GM12878 (cell line): ENCODE data around the gene FHL3. TPM values are rescaled to one million over a fixed set of nuclear protein-coding genes. Genes with fewer than 3 reads are reported as not detected.

Experiments used
- ATAC-seq: fragments of 200-7000 bp; cut with Tn5 transposase; 3 replicates; pipeline ENCODE4 v1.9.1; 2020; ENCODE audit warnings: mild to moderate bottlenecking, moderate library complexity
- BruUV-seq: library from RNA; stranded (reverse); fragments of 400-500 nt; replicated peaks from 2 replicates; lab custom pipeline; 2021; lab: Mats Ljungman, UMichigan
- CTCF ChIA-PET: fragments of 300-600 bp; sonication (Branson Sonifier 250); formaldehyde crosslinking; extraction: SDS; loops from one replicate; lab custom pipeline; 2021; ENCODE audit warnings: inconsistent platforms; lab: Yijun Ruan, JAX
- POLR2A ChIA-PET: fragments of 350-600 bp; formaldehyde crosslinking; extraction: SDS; loops from one replicate; lab custom pipeline; 2021; ENCODE audit warnings: inconsistent platforms; lab: Charles Lee
- RAD21 ChIA-PET: fragments of 300-600 bp; sonication (Branson Sonifier 250); formaldehyde crosslinking; loops from one replicate; lab custom pipeline; 2023; ENCODE audit warnings: antibody characterized with exemption; ENCODE audit not compliant: unreplicated experiment; lab: Charles Lee
- SMC1A ChIA-PET: fragments of 300-600 bp; sonication (Branson Sonifier 250); formaldehyde crosslinking; loops from one replicate; lab custom pipeline; 2023; ENCODE audit not compliant: unreplicated experiment, uncharacterized antibody; lab: Charles Lee
- DNase-seq: peaks from one replicate; pipeline ENCODE4 v3.0.0-alpha.2; 2011; ENCODE audit warnings: low read depth, low spot score
- FAIRE-seq: peaks from 3 replicates; lab custom pipeline; 2011; peaks lifted over from hg19 to GRCh38; lab: Jason Lieb, UNC
- H2AFZ ChIP-seq: 2 replicates; pipeline ENCODE4 v1.6.0; 2011; ENCODE audit warnings: low read depth, low read length, control low read depth; ENCODE audit not compliant: control insufficient read depth
- H3K27ac ChIP-seq: 2 replicates; pipeline ENCODE4 v1.5.1; 2011; ENCODE audit warnings: control low read depth; ENCODE audit not compliant: control insufficient read depth, insufficient read depth
- H3K27me3 ChIP-seq, 2 experiments: replicated peaks in 1 of 2; 2 replicates each; pipeline versions ENCODE4 v1.6.0 to v1.6.1; 2011; ENCODE audit warnings: low read length in 1 of 2; ENCODE audit not compliant: control insufficient read depth in 2 of 2, insufficient read depth in 2 of 2
- H3K36me3 ChIP-seq, 2 experiments: 2 replicates each; pipeline ENCODE4 v1.5.1; 2011; ENCODE audit warnings: low read length in 1 of 2; ENCODE audit not compliant: control insufficient read depth in 2 of 2, insufficient read depth in 2 of 2
- H3K4me1 ChIP-seq: 2 replicates; pipeline ENCODE4 v1.6.1; 2011; ENCODE audit warnings: mild to moderate bottlenecking, low read length, moderate library complexity, mixed read lengths; ENCODE audit not compliant: control insufficient read depth, insufficient read depth
- H3K4me2 ChIP-seq: 2 replicates; pipeline ENCODE4 v1.6.0; 2011; ENCODE audit warnings: control low read depth; ENCODE audit not compliant: control insufficient read depth, insufficient read depth
- H3K4me3 ChIP-seq: fragments of 200-600 bp; sonication (generic); 2 replicates; pipeline ENCODE4 v1.5.1; 2016
- H3K79me2 ChIP-seq: 2 replicates; pipeline ENCODE4 v1.6.0; 2011; ENCODE audit warnings: low read length; ENCODE audit not compliant: control insufficient read depth, insufficient read depth
- H3K9ac ChIP-seq: 2 replicates; pipeline ENCODE4 v1.8.0; 2011; ENCODE audit warnings: low read length, control low read depth, mixed read lengths; ENCODE audit not compliant: control insufficient read depth, insufficient read depth
- H3K9me3 ChIP-seq: replicated peaks from 3 replicates; pipeline ENCODE4 v1.5.1; 2011; ENCODE audit warnings: mild to moderate bottlenecking, low read length; ENCODE audit not compliant: control insufficient read depth, insufficient read depth
- H4K20me1 ChIP-seq: 2 replicates; pipeline ENCODE4 v1.6.0; 2011; ENCODE audit not compliant: control insufficient read depth, insufficient read depth
- CBX5 ChIP-seq: sonication (generic); IDR thresholded peaks from 2 replicates; pipeline ENCODE4 v1.6.1; 2016; ENCODE audit warnings: low read depth, moderate library complexity, mild to moderate bottlenecking, inconsistent platforms
- CTCF ChIP-seq, 3 experiments: IDR thresholded peaks in 2 of 3; conservative IDR thresholded peaks in 1 of 3; 2 replicates each; pipeline ENCODE4 v1.5.1; 2011; ENCODE audit warnings: low read depth in 3 of 3, low read length in 3 of 3, mild to moderate bottlenecking in 3 of 3, control low read depth in 2 of 3, moderate library complexity in 2 of 3, inconsistent platforms in 1 of 3, mixed read lengths in 1 of 3; ENCODE audit not compliant: control insufficient read depth in 2 of 3, insufficient read depth in 1 of 3; ENCODE audit errors: extremely low read depth in 1 of 3
- IRF3 ChIP-seq: fragments of 450-650 bp; IDR thresholded peaks from 2 replicates; pipeline ENCODE4 v1.6.1; 2014; ENCODE audit warnings: mild to moderate bottlenecking
- MXI1 ChIP-seq: fragments of 150-350 bp; IDR thresholded peaks from 2 replicates; pipeline ENCODE4 v1.6.1; 2011; ENCODE audit warnings: low read depth, mild to moderate bottlenecking, inconsistent platforms, low read length, improper control_type of control experiment
- RAD21 ChIP-seq: IDR thresholded peaks from 2 replicates; pipeline ENCODE4 v1.6.1; 2011; ENCODE audit warnings: mild to moderate bottlenecking, low read depth, low read length, moderate library complexity; ENCODE audit not compliant: insufficient read depth
- SMC3 ChIP-seq: IDR thresholded peaks from 2 replicates; pipeline ENCODE4 v1.6.1; 2011; ENCODE audit warnings: low read length, improper control_type of control experiment, borderline replicate concordance
- ZNF24 ChIP-seq: fragments of 450-650 bp; IDR thresholded peaks from 2 replicates; pipeline ENCODE4 v1.6.1; 2017; ENCODE audit warnings: antibody characterized with exemption, mild to moderate bottlenecking
- WGBS: methylation state at CpG from one replicate; pipeline ENCODE4 v1.1.6; 2016; ENCODE audit warnings: low lambda C conversion rate; ENCODE audit not compliant: insufficient replicate concordance, insufficient coverage; ENCODE audit errors: missing lambda C conversion rate; 5-methylcytosine and 5-hydroxymethylcytosine counted together
- in situ Hi-C: fragments of 300-500 bp; cut with MboI; formaldehyde crosslinking; loops from 9 replicates; pipeline ENCODE4 v1.14.3; 2018; ENCODE audit warnings: mixed read lengths
- intact Hi-C: fragments of 100-400 bp; cut with micrococcal nuclease; formaldehyde crosslinking; loops from one replicate; pipeline ENCODE4 v1.14.2; 2022; ENCODE audit not compliant: unreplicated experiment
- polyA plus RNA-seq, 11 experiments: library from polyadenylated mRNA; depleted of rRNA in 4 of 11; unstranded in 6 of 11; stranded (reverse) in 5 of 11; fragments of >200 nt; fragmentation: Nextera tagmentation in 4 of 11; fragmentation: Illumina TruSeq in 1 of 11; extraction: Ambion mirVana in 4 of 11; extraction: Trizol in 1 of 11; gene quantifications; 1 replicate in 1 of 11; 2 replicates in 10 of 11; pipeline versions ENCODE4 v1.2.1 to v1.2.3, GENCODE V29; 2011 to 2016; ENCODE audit warnings: inconsistent platforms in 2 of 11, missing spikeins in 2 of 11, low read depth in 1 of 11
- total RNA-seq, 4 experiments: library from RNA; depleted of rRNA in 3 of 4; stranded (reverse); fragments of >200 nt in 3 of 4; fragmentation: Illumina TruSeq in 1 of 4; extraction: Trizol in 1 of 4; gene quantifications; 2 replicates each; pipeline versions ENCODE4 v1.2.1 to v1.2.3, GENCODE V29; 2013 to 2021

The FHL3 gene
- total and polyA plus RNA-seq, 10 of the 15 experiments (the other 5 are each of a cell fraction or from before 2014, with no cell fraction given), result 0.26 to 13.9 (median 7.9) TPM

- Histone ChIP-seq H4K20me1 (no peaks in the 10 kb centered on the region), H3K4me3 (no peak overlapping the region), H3K36me3 (peaks cover 4 to 20% of the 10 kb centered on the region in 2 experiments; a peak in 3 of 4 replicates), H2AFZ (no peak overlapping the region), H3K27me3 (no peaks in the 10 kb centered on the region), H3K4me1 (no peaks in the 10 kb centered on the region), H3K27ac (no peak overlapping the region), H3K4me2 (no peak overlapping the region), H3K9ac (no peak overlapping the region), H3K79me2 (peaks cover 16% of the 10 kb centered on the region), H3K9me3 (no peaks in the 10 kb centered on the region)
- TF ChIP-seq RAD21 (peak; percentile 62), IRF3 (no peak), MXI1 (0 out of 2 replicates have a peak, but pooled peaks have one; percentile 40), SMC3 (peak; percentile 61; the same call in 1 of the 2 replicates), CTCF (IDR thresholded peaks at IDR 0.05 in 2 of 3, conservative IDR thresholded peaks at IDR 0.05 in 1 of 3; ENCODE audit: control insufficient read depth in 2 of 3, extremely low read depth in 1 of 3, insufficient read depth in 1 of 3, low read depth in 3 of 3, low read length in 3 of 3) (peak; percentile 47 to 69 (median 54); a peak in 4 of 6 replicates), ZNF24 (peak; percentile 74), CBX5 (no peak)
- ChIA-PET POLR2A (no interaction called here), RAD21 (interaction anchor here (0.7 to 1.6 kb wide), 7 partner anchors 9 to 130 kb away, joined by 3 to 4 read pairs (median 3); no protein-coding TSS in a partner anchor), CTCF (interaction anchor here (0.6 to 13.9 kb wide), 21 partner anchors 9 to 837 kb away, joined by 3 to 252 read pairs (median 4); partner anchors contain the start of gene SF3A3), SMC1A (interaction anchor here (0.5 to 2.5 kb wide), 13 partner anchors 9 to 201 kb away, joined by 3 to 10 read pairs (median 3); partner anchors contain the start of gene SF3A3)
- ATAC-seq, result peak; percentile 71
- no peak for DNase-seq
- BruUV-seq, result no TSS peak
- in situ Hi-C loops (no loop called here), intact Hi-C loops (loop anchor here (1.0 kb wide), 2 partner anchors 29 to 129 kb away; partner anchors contain the start of gene SF3A3)
- 79% methylated on average over 6 of the region's 6 CpGs for WGBS
- FAIRE-seq, result no peak
Observed at GRCh38 chr1:38018864-38019343, 13.6 kb upstream of the FHL3 start.
